ENCODE measurements around the gene PTPRE. TPM values are rescaled to one million over a fixed set of nuclear protein-coding genes. Genes with fewer than 3 reads are reported as not detected.

PTPRE gene, protein sequence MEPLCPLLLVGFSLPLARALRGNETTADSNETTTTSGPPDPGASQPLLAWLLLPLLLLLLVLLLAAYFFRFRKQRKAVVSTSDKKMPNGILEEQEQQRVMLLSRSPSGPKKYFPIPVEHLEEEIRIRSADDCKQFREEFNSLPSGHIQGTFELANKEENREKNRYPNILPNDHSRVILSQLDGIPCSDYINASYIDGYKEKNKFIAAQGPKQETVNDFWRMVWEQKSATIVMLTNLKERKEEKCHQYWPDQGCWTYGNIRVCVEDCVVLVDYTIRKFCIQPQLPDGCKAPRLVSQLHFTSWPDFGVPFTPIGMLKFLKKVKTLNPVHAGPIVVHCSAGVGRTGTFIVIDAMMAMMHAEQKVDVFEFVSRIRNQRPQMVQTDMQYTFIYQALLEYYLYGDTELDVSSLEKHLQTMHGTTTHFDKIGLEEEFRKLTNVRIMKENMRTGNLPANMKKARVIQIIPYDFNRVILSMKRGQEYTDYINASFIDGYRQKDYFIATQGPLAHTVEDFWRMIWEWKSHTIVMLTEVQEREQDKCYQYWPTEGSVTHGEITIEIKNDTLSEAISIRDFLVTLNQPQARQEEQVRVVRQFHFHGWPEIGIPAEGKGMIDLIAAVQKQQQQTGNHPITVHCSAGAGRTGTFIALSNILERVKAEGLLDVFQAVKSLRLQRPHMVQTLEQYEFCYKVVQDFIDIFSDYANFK
- total RNA-seq = 10 to 100 TPM; 33.3 to 38.3 TPM

DNA sequence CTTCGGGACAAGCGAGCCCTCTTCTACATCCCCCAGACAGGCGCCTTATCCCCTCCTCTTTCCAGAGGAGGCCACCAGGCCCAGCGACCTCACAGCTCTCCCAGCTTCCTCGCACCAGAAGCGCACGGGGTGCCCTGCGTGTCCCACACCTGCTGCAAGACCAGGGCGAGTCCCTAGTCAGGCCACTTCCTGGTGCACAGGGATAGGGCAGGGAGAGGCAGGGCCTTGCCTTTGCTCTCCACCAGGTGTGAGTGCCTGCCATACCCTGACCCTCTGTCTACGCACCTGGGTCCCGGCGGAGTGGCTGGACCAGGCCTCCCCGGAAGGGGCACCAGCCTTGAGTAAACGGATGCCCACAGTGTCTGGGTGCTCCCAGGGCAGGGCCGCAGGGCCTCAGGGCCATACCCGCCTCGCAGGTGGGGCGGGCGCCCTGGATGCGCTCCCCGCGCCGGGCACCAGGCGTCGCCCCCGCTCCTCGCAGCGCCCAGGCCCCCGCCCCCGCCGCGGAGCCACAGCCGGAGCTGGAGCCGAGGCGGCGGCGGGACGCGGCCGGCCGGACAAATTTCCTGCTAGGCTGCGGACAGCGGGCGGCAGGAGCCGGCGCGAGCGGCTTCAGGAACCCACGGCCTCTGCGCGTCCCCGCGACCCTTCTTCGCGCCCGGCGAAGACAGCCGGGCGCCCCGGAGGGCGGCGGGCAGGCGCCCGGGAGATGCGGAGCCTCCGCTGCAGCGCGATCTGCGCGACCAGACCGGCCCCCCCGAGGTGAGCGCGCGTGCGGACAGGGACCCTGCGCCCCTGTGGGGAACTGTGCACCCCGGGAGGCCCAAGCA lies at the start of gene PTPRE:
Gene PTPRE, plus strand, starts transcription at position 556 of the 830 bp plus-strand sequence. CDS start 133,779 bp downstream, outside the sequence.
- ChIA-PET POLR2A (no interaction called here), CTCF (interaction anchor here (0.6 to 5.3 kb wide), 13 partner anchors 10 to 247 kb away, joined by 3 to 95 read pairs (median 4); no protein-coding TSS in a partner anchor)

DNA sequence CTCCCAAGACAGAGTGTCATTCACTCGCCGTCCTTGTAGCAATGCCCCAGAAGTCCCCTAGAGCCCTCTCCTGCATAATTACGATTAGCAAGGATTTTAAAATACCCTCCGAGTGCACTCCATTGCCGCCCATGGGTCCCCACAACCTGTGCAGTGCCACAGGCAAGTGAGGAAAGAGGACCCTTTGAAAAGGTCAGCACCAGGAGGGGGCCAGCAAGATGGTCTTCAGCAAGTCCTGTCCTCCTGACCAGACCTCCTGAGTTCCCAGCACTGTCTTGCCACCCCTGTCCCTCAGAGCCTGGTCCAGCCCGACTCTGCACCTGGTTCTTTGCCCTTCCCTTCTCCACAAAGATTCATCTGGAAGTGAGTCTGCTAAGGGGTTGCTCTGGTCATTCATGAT lies 46.3 kb upstream of the PTPRE start:
- ChIA-PET CTCF (no interaction called here), POLR2A (no interaction called here)

DNA sequence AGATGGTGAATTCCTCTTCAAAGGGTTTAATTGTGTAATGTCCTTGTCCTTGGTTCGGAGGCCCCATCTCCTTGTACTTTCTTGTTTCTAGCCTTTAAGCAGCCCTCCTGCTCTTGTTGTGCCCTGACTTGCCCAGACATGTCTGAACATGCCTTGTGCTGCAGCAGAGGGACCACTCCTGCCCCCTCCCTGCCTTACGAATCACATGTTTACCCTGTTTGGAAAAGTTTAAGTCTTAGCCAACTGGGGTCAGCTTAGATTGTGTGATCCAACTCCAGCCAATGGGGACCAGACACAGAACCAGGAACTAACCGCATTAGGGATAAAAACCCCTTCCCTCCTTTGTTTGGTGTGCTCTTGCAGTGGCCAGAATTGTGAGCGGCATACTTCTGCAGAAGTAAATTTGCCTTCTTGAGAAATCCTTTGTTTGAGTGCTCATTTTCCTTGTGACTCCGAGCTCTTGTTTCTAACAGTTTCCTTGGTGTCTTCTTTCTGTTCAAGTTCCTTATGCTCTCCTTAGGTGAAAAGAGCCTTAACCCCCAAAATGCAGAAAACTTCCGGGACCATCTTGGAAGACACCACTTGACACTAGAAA lies 43.6 kb upstream of the PTPRE start:
- POLR2A ChIA-PET = no interaction called here
- CTCF ChIA-PET = no interaction called here

DNA sequence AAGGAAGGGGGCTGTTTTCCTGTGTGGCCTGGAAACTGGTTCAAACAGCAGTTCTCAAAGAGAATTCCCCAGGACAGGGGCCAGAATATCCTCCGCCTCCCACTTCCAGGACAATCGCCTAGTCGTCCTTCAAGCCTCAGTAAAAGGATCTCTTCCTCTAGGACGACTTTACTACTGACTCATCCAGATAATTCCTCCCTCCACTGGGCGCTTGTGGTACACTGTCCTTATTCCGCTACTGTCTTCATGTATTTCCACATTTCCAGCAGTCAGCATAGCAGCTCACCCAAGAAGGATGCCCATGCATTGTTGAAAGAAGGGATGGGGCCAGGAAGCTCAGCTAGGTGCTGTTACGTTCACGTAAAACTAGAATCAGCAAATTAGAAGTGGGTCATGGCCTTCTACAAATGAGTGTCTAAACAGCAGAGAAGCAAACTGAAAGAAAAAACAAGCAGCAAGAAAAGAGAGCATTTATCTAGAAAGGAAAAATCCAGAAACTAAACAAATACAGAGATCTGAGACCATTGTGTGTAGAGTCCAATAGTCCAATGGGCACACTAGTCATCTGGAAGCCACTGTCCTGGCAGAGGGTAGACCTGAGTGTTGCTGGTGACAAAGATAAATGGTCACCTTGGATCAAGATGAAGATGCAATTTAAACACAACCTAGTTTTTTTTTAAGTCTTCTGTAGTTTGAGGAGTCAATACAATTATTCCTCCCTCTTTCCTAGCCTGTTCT lies 40.5 kb upstream of the PTPRE start:
- CTCF ChIA-PET = no interaction called here
- POLR2A ChIA-PET = no interaction called here

DNA sequence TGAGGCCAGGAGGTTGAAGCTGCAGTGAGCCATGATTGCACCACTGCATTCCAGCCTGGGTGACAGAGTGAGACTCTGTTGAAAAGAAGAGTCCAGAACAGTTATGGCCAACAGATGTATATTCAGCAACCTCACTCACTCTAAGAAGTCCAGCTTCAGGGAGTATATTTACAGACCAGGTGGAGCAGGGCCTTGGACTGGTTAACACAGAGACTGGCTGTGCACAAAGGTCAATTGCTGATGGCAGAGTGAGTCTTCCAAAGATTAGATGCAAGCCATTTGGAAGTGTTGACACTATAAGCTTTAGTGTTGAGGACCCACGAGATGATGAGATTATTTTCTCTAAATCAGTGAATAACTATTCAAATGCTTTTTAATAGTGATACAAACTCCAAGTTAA lies 39.1 kb upstream of the PTPRE start:
- CTCF ChIA-PET = no interaction called here
- POLR2A ChIA-PET = no interaction called here

DNA sequence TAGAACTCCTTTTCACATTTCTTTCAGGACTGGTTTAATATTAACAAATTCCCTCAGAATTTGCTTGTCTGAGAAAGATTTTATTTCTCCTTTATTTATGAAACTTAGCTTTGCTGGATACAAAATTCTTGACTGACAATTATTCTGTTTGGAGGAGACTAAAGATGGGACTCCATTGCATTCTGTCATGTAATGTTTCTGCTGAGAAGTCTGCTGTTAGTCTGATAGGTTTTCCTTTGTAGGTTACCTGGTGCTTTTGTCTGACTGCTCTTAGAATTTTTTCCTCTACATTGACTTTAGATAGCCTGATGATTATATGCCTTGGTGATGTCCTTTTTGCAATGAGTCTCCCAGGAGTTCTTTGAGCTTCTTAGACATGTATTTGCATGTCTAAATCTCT lies 37.6 kb upstream of the PTPRE start:
- POLR2A ChIA-PET = no interaction called here
- CTCF ChIA-PET = no interaction called here

DNA sequence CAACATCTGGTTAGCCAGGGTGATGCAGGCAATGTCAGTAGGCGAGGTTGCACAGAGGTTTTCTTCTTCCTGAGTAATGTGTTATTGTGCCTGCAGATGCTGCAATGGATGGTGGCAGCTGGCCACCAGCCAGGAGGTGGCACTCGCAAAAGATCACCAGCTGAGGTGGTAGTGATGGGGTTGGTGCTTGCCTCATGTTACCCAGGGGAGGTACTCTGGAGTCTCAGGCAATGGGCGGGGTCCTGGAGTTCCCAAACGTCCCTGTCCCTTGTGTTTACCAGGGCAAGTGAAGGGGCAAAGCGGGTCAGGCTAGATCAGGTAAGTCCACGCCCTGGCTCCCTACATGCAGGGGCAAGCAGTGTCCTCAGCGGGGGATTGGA lies 35.3 kb upstream of the PTPRE start:
- CTCF ChIA-PET = no interaction called here

DNA sequence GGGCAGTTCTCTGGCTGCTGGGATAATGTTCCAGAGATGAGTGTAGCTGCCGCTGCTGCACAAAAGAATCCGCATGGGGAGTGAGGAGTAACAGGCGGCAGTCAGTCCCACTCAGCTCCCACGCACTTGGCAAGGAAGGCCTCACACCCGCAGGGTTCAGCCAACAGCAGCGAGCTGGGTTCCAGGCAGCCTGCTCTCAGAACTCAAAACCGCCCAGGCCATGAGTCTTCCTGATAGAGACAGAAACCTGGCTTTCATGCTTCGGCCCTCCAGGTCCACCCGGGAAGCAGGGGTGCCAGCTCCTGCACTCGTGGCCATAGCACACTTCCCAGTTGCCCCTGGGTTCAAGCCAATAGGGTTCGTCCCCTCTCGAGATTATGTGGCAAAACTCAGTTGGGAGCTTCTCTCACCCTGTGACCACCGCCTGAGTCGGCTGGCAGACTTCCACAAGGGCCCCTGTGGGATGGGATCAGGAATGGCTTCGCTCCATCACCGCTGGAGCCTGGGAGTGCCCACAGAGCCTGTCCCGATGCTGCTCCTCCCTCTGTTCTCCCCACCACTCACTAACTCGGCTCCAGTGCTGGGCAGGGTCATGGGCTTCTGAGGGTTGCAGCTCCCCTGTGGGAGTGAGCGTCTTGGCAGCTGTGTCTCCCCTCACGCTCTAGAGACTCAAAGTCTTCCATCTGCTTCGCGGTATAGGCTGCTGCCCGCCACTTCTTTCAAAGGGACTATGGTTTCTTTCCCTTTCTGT lies 34.7 kb upstream of the PTPRE start:
- CTCF ChIA-PET = no interaction called here
- POLR2A ChIA-PET = no interaction called here

More for the DNA sequence above, 35.3 kb upstream of the PTPRE start:
- POLR2A ChIA-PET = no interaction called here

DNA sequence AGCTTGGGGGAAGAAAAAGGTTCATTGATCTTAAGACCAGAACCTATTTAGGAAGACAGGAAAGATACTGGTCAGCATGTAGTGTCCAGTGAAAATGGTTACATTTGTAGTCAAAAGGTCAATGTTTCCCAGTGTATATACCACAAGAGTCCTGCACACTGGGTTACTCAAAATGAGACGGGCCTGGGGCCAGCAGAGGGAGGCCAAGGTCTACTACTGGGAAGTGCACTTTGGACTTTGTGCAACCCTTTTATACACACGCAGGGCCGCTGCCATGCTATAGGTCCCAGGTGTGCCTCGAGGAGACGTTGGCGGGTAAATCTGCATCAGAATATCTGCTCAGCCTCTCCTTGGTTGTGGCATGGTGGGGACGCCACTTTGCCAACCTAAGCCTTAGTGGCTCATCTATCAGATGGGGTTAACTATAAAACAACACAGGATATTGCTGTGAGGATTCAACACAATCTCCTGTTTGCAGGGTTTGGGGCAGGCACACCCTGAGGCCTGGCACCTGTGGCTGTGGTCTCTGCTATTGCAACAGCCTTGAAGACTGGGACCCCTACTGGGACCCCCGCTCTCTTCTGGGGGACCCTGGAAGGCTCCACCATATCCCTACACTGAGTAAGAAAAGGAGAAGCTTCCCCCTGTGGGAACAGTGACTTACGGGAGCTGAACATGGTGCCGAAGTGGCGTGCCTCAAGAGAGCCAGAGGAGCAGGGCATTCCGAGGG lies 33.9 kb upstream of the PTPRE start:
- ChIA-PET POLR2A (no interaction called here), CTCF (no interaction called here)

DNA sequence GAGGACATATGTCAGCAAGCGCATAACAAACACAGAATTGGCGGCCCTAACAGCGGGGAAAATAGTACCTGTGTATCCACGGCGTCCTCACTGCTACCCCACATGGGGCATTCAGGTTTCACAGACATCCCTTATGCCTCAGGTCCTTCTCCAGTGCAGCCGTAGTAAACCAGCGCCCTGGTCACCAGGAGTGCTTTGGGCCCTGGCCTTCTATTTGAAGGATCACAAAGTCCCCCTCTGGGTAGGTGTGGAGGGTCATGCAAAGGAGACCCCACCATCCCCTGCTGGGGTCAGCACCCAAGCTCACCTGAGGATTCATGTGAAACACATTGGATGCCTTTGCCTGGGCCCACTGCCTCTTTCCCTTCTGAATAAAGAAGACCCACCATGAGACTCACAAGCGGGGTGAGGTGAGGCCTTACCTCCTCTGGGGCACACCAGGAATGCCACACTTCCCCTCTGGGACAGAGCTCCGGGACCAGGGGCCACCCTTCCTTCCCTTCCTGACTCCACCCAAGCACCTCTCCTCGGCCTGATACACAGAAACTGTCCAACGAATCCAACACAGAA lies 32.9 kb upstream of the PTPRE start:
- CTCF ChIA-PET = no interaction called here
- POLR2A ChIA-PET = no interaction called here

DNA sequence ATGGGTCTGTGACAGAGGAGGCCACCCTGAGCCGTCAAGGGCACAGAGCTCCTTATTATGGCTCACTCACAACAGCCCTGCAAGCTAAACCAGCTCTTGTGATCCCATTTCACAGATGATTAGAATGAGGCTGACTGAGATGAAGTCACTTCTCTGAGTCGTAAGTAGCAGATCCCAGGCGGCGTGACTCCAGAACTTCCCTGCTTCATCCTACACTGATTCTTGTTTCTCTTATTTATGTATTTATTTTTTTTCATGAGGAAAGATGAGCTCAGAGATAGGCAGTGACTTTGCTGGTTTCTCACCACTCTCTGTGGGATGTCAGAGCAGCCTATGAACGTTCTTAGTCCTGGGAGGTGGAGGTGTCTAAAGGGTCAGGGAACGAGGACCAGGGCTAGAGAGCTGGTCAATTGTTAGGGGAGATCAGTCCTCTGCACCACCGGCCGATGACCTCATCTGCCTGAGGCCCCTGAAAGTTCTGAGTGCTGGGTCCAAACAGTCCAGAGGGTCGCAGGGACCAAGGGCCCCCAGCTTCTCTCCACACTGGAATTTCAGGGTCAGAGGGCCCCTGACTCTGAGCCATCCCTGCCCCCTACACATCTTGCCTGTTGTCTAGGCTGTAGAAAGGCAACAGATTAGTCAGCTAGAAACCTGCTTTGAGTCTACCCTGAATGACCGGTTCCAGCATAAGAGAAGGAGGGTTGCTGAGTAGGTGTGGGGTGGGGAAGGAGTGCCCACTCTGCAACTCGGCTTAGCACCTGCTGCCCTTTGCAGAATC lies 32.0 kb upstream of the PTPRE start:
- ChIA-PET POLR2A (no interaction called here), CTCF (no interaction called here)

DNA sequence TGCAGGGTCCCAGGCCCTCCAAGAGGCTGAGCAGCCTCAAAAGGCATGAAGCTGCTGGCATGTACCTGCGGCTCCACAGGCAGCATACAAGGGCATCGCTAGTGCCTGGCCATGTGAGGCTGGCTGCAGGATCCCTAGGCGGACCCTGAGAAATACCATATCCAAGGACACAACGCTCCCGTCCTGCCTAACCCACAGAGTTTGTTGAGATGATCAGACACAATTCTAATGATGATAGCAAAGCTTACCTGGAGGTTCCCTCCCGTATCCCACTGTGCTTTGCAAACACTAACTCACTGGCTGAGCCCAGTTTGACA lies 31.5 kb upstream of the PTPRE start:
- ChIA-PET CTCF (no interaction called here), POLR2A (no interaction called here)

DNA sequence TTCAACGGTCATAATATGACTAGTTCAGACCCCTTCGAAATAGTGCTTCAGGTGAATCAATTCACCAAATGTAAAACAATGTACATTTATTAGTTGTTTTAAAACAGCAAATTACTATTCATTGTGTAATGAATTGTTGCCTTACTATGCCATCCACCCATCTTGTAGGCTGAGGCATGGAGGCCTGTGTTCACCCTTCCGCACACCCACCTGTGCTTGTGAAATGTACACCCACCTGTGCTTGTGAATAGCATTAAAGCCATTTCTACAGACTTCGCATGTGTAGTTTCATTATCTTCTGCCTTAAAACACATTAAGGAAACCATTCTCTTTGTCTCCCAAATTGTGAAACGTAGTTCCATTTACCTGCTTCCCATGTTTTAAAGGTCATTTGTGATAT lies 31.0 kb upstream of the PTPRE start:
- CTCF ChIA-PET = no interaction called here
- POLR2A ChIA-PET = no interaction called here

DNA sequence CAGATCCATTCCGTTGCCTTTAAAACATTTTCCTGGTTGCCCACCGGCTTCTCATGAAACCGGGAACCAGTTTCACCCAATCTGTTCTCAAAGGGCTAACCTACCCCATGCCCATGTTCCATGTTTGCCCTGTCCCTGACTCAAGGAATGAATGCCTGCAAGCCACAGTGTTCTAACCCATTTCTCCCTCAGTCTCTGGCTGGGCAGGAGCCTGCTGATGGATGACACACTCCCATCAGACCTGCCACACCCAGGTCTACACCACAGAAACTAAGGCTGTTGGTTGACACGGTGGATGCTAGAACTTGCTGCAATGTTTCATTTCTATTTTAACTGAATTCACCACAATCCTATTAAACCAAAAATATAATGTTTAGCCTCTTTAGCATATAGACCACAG lies 29.8 kb upstream of the PTPRE start:
- ChIA-PET CTCF (no interaction called here), POLR2A (no interaction called here)

DNA sequence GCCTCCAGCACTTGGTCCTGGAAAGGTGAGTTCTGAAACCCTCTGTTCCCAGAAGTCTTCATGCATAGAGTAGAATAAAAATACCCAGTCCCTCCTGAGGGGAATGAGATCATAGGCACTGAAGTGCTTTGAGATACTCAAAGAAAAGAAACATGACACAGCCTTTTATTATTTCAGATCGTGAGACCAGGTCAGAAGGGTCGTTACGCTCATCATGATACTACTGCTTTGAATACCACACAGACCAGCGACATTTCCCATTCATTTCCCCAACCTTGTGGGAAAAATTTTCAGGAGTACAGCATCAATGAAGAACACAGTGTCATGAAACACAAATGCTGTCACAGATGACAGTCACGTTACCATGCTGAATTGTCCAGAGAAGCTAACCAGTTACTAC lies 29.2 kb upstream of the PTPRE start:
- ChIA-PET CTCF (no interaction called here), POLR2A (no interaction called here)

DNA sequence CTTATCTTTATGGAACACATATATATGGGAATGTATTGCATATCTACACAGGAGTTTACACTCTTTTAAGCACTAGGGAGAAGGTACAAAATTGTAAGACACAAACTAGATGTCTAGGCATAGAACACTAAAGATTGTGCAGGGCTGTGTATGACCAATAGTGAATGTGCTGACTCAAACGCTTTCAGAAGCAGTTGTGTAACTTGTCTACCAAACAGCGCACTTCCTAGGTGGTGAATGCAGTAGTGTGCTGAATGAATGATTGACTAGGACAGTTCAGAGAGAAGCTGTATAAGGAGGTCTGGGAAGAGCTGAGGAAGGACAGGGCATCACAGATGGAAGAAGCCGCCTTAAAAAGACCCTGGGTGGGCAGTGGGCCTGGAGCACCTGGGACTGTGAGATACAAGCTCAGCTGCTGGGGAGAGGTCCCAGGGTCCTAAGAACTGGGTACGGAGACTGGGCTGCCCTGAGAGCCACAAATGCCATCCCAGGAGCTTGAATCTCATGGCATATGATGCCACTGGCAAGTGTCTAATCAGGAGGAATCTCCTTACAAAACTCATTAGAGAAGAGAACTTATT lies 28.3 kb upstream of the PTPRE start:
- POLR2A ChIA-PET = no interaction called here

DNA sequence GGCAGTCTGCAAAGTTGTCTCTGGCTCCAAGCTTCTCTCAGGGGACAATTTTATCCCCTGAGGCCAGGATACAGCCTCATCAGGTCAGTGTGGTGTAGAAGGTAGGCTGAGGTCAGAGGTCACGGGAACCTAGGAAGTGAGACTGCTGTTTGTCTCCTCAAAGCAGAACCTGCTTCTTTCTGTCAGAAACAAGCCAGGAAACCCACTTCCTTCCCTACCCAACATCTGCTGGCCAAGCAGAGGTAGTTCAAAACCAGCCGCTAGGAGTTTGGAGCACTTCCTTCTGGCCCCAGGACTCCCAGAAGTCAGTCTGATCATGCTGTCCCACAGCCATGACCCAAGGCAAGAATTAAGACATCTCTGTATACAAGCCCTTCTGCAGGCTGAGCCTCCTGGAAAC lies 26.3 kb upstream of the PTPRE start:
- ChIA-PET CTCF (no interaction called here), POLR2A (no interaction called here)

More for the DNA sequence above, 28.3 kb upstream of the PTPRE start:
- CTCF ChIA-PET = interaction anchor here (0.7 kb wide), 1 partner anchor 28 kb away, joined by 3 read pairs; the partner anchor contains the start of gene PTPRE

Data from activated CD8-positive, alpha-beta memory T cell treated with anti-CD3 and anti-CD28 coated beads for 36 hours (primary cell).